Activated CD4-positive, CD25-positive, alpha-beta regulatory T cell treated with anti-CD3 and anti-CD28 coated beads, Interleukin-2, amount 50 U/mL, for 16 hours (primary cell): ENCODE results near the gene LOXL1.
"Not testable (repeated sequence)": the region's sequence is repeated elsewhere in the genome, so short reads cannot be mapped to it uniquely, and the experiment has no call there.

Experiments
- DNase-seq: peaks from one replicate; pipeline ENCODE4 v3.0.0-alpha.2; 2020; ENCODE audit warnings: low read depth, low spot score

The LOXL1 gene

DNA sequence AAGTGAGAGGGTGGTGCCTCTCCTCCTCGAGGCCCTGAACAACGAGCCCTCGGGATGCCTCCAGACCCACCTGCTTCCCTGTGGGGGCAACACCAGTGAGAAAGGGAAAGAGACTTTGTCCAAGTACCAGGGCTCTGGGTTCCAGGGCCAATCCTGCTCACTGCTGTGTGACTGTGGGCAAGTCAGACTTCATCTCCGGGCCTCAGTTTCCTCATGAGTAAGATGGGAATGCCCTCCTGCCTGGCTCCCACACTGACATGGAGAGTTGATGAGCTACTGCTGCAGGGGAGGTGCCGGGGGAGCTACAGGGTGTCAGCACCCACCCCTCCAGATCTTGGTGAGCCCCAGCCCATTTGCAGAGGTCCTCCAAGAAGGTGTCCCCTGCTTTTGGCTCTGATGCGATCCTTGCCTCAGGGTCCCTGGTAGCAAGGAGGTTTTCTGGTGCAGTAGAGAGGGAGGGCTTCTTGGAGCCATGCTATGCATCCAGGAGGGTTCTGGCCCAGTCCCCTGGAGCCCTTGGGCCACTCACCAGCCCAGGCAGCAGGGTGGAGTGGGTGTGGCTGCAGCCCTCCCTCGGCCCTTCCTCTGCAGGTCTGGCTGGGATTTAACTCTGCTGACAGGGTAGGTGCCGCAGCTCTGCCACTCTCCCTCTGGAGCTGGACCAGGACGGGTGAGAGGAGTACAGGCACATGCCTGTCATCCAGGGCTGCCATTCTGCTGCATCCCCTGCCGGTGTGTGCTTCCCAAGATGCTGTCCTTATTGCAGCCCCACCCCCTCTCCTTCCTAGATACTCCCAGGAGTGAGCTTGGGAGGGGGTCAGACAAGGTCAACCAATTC lies 26.9 kb downstream of the LOXL1 start:
- DNase-seq: no peak

- DNase-seq: no peak
These were observed 28.2 kb downstream of the LOXL1 start for GRCh38 chr15:73954188-73955145.

GRCh38 chr15:73955326-73955725 lies 29.1 kb downstream of the LOXL1 start:
- DNase-seq: no peak

DNA sequence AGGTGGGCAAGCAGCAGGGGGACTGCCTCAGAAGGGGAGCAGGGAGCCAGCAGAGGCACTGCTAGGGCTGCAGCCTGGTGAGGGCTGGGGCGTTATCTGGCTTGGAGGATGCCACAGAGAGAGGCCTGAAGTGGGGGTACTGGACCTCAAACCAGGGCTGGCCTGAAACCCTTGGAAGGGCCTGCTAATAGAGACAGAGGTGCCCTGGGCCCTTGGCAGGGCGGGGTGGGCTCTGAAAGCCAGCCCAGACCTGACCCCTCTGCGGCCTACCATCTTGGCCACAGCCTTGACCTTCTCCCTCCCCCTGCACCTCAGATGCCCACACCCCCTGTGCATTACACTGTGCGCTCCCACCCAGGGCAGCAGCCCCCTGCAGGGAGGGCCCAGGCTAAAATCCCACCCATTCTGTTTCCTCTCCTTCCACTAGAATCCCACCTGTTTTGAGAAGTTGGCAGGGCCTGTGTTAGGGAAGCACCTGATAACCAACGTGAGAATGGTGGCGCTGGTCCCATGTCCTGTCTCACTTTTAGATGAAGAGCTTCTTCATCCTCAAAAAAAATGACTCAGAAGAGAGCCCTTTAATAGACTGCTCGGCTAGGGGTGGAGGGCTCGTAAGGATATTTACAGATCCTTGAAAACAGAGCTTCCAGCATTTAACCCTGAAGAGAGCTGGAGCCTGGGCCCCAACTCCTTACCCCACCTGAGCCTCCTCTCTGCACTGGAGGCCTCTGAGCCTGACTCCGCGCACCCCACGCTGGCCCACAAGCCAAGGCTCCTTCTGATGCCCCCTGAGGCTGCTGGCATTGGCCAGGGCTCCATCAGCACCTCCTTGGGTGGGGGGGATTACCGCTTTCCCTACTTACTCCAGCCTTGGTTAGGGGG lies 29.8 kb downstream of the LOXL1 start:
- DNase-seq: no peak

- no peak for DNase-seq
These were observed 30.5 kb downstream of the LOXL1 start for GRCh38 chr15:73956743-73957135.

DNA sequence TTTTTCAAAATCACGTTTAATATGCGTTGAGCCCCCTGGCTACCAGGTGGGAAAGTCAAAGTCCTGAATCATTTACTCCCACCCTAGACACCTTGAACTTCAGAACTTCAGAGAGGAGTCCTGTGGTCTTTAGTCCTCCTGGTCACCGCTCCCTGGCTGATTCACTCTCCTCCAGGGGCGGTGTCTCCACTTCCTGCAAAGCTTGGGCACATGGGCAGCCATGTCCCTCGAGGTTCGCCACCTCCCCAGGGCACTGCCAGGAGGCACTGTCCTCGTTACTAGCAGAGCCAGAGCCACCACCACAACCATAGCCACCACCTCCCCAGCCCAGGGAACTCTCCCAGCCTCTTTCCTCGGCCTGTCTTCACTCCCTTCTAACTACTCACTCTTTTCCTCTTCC lies 31.0 kb downstream of the LOXL1 start:
- no peak for DNase-seq

GRCh38 chr15:73957785-73958184 lies 31.5 kb downstream of the LOXL1 start:
- DNase-seq: no peak

DNA sequence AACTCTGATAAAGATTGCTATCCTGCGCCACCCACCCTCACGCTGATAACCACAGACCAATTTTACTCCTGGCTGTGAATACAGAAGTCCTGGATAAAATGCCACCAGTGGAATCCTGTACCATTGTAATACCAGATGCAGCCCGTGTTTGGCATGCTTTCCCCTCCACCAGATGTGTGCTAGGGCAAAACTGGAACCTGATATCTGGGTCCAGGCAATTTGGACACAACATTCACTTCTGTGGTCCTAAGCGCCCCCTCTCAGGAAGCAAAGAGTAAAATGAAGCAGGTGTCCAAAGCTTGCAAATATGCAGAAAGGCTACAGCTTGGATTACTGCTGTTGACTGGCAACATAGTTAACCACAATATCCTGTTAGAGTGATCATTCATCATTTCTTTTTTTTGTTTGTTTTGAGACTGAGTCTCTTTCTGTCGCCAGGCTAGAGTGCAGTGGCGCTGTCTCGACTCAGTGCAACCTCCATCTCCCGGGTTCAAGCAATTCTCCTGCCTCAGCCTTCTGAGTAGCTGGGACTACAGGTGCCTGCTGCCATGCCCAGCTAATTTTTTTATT lies 32.8 kb downstream of the LOXL1 start:
- no peak for DNase-seq

GRCh38 chr15:73959801-73960200 lies 33.5 kb downstream of the LOXL1 start:
- no peak for DNase-seq

GRCh38 chr15:73960472-73961070 lies 34.3 kb downstream of the LOXL1 start:
- not testable (repeated sequence) for DNase-seq

DNA sequence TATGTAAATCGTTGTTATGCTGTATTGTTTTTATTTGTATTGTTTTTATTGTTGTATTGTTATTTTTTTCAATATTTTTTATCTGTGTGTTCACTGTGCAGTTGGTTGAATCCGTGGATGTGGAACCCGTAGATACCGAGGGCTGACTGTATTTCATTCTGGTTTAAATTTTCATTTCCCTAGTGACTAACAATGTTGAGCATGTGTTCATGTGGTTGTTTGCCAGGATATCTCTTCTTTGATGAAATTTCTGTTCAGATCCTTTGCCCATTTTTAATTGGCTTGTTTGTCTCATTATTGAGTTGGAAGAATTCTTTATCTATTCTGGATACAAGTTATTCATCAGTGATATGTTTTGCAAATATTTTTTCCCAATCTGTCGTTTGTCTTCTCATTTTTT lies 36.2 kb downstream of the LOXL1 start:
- DNase-seq: no peak

- peak; percentile 78 for DNase-seq
These were observed 38.5 kb downstream of the LOXL1 start for GRCh38 chr15:73964736-73965093.

DNA sequence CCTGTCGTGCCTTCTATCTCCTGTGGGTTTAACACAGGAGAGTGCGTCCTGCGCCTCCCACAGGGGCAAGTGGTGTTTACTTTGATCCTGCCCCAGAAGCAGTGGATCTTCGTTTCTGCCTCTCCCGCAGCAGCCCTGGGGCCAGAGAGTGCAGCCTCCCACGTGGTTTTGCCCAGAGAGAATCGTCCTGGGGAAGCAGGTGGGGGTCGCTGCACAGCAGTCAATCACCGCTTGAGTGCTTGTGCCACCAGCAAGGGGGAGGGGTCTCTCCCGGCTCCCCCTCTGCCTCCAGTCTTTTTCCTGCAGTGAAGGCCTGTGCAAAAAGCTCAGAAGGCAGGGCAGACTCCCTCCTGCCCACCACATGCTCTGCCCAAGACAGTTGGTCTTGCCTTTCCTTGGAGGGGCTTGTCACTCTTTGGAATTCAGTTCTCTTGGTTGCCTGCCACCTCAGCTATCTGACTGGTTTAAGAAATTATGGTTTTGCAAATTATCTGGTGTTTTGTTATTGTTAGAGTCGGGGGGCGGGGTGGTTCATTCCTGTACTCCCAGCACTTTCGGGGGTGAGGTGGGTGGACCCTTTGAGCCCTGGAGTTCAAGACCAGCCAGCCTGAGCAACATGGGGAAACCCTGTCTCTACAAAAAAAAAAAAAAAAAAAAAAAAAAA lies 39.0 kb downstream of the LOXL1 start:
- no peak for DNase-seq

DNA sequence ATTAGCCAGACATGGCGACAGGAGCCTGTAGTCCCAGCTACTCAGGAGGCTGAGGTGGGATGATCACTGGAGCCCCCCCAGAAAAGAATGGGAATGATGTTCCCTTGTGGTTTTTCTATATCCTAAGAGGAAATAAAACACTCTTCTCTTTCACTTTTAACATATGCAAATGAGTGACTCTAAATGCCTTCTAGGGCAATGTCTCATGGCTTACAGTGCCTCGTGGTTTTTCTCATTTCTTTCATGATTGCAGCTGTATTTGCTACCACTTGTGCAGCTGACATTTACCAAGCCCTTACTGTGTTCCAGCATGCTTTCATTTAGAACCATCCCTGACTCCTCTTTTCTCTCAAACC lies 39.5 kb downstream of the LOXL1 start:
- DNase-seq: no peak

- no peak for DNase-seq
These were observed 42.2 kb downstream of the LOXL1 start for GRCh38 chr15:73968461-73968860.

DNA sequence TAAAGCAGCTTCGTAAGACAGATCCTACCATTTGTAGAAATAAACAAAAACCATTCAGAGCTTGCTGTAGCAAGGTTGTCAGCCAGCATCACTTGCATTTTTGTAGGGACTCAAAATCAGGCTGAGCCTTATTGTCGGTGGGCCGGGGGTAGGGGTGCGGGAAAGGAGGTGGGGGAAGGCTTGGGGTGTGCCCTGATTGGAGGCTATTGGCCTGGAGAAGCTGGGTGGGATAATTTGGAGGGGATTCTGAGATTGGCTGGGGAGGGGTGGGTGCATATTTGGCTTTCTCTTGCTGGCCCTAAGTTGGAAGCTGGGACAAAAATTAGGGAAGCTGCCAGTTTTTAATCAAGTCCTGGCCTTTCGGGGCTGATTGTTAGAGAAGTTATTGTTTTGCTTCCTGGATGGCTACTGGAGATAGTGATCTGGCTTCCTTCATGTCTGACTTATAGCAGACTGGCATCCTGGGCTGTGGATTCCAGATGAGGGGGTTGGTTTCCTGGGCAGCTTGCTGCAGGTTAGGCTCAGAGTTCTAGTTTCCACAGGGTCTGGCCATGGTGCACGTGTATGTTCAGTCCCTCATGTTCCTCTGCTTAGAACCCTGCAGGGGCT lies 43.0 kb downstream of the LOXL1 start:
- no peak for DNase-seq

- peak; percentile 51 for DNase-seq
These were observed 46.9 kb downstream of the LOXL1 start for GRCh38 chr15:73972984-73973682.

- not testable (repeated sequence) for DNase-seq
These were observed 47.5 kb downstream of the LOXL1 start for GRCh38 chr15:73973683-73974200.
